GM19043 (cell line): ENCODE results near the gene PIP5K1C.

ENCODE experiments used
- ATAC-seq: cut with Tn5 transposase; IDR thresholded peaks from one replicate; pipeline ENCODE4 v1.9.1; 2021; ENCODE audit warnings: low read depth; ENCODE audit not compliant: unreplicated experiment

PIP5K1C gene

GRCh38 chr19:3695986-3696659, 4.1 kb downstream of the PIP5K1C start:
- ATAC-seq: no peak

GRCh38 chr19:3695124-3695733, 5.0 kb downstream of the PIP5K1C start:
- ATAC-seq: no peak

GRCh38 chr19:3694361-3695123, 5.7 kb downstream of the PIP5K1C start:
- ATAC-seq: no peak

GRCh38 chr19:3693025-3693925, 7.0 kb downstream of the PIP5K1C start:
- ATAC-seq: no peak

- no peak for ATAC-seq
These were observed 7.9 kb downstream of the PIP5K1C start for GRCh38 chr19:3692141-3693024.

GRCh38 chr19:3691726-3692125, 8.5 kb downstream of the PIP5K1C start:
- ATAC-seq: no peak

GRCh38 chr19:3691372-3691716, 8.9 kb downstream of the PIP5K1C start:
- ATAC-seq: no peak

- ATAC-seq: no peak
These were observed 9.5 kb downstream of the PIP5K1C start for GRCh38 chr19:3690551-3691371.

- ATAC-seq: no peak
These were observed 12.2 kb downstream of the PIP5K1C start for GRCh38 chr19:3687774-3688706.

GRCh38 chr19:3687393-3687773, 12.9 kb downstream of the PIP5K1C start:
- no peak for ATAC-seq

- no peak for ATAC-seq
These were observed 15.4 kb downstream of the PIP5K1C start for GRCh38 chr19:3684817-3685410.

GRCh38 chr19:3684054-3684816, 16.0 kb downstream of the PIP5K1C start:
- ATAC-seq: no peak

- no peak for ATAC-seq
These were observed 16.7 kb downstream of the PIP5K1C start for GRCh38 chr19:3683405-3684053.

- ATAC-seq: no peak
These were observed 17.4 kb downstream of the PIP5K1C start for GRCh38 chr19:3682741-3683404.

GRCh38 chr19:3682286-3682685, 18.0 kb downstream of the PIP5K1C start:
- no peak for ATAC-seq

GRCh38 chr19:3680939-3681338, 19.3 kb downstream of the PIP5K1C start:
- no peak for ATAC-seq
